GM13976 (cell line): ENCODE measurements around the gene CFL2.
A peak's percentile ranks its signal among the peaks of the same experiment; 100 is the strongest.

ENCODE experiments used
- DNase-seq: peaks from one replicate; pipeline ENCODE4 v3.0.0; 2012; ENCODE audit warnings: low spot score
- CTCF ChIP-seq: IDR thresholded peaks from 2 replicates; pipeline ENCODE4 v1.5.1; 2012; ENCODE audit warnings: borderline replicate concordance, mild to moderate bottlenecking; ENCODE audit not compliant: insufficient read depth; ENCODE audit errors: extremely low read depth, missing control alignments, control extremely low read depth
- in situ Hi-C: fragments of 300-500 bp; cut with MboI; formaldehyde crosslinking; loops from one replicate; pipeline ENCODE4 v1.12.0; 2022; ENCODE audit warnings: low sequenced_read_pairs, mixed read lengths, inconsistent platforms; ENCODE audit not compliant: unreplicated experiment

The CFL2 gene

GRCh38 chr14:34711796-34712712, 2.3 kb downstream of the CFL2 start:
- no peak for TF ChIP-seq CTCF
- in situ Hi-C loops: no loop called here
- no peak for DNase-seq

GRCh38 chr14:34711169-34711568, 3.2 kb downstream of the CFL2 start:
- no peak for TF ChIP-seq CTCF
- peak; percentile 67 for DNase-seq
- in situ Hi-C loops: no loop called here

- DNase-seq: no peak
- in situ Hi-C loops: no loop called here
- TF ChIP-seq CTCF: no peak
These were observed 3.6 kb downstream of the CFL2 start for GRCh38 chr14:34710744-34711143.

GRCh38 chr14:34710006-34710405, 4.4 kb downstream of the CFL2 start:
- DNase-seq: no peak
- in situ Hi-C loops: no loop called here
- no peak for TF ChIP-seq CTCF

GRCh38 chr14:34707722-34708121, 6.7 kb downstream of the CFL2 start:
- DNase-seq: no peak
- TF ChIP-seq CTCF: no peak
- in situ Hi-C loops: no loop called here

GRCh38 chr14:34701808-34702207, 12.6 kb downstream of the CFL2 start:
- in situ Hi-C loops: no loop called here
- TF ChIP-seq CTCF: no peak

More at GRCh38 chr14:34701808-34702207, 12.6 kb downstream of the CFL2 start:
- no peak for DNase-seq
